Cardiac fibroblast (primary cell): ENCODE data around the gene KRTAP1-1.
"Not testable (repeated sequence)": the region's sequence is repeated elsewhere in the genome, so short reads cannot be mapped to it uniquely, and the experiment has no call there.

Experiments used
- DNase-seq, 2 donors: peaks; one replicate each; pipeline versions ENCODE4 v3.0.0 to v3.0.0-alpha.2; 2010; ENCODE audit warnings: low read depth in 2 of 2
- H3K4me3 ChIP-seq, 2 donors: replicated peaks in 1 of 2; 1 replicate in 1 of 2; 2 replicates in 1 of 2; pipeline ENCODE4 v1.5.1; 2011; ENCODE audit warnings: low read depth in 2 of 2, low read length in 2 of 2, mild to moderate bottlenecking in 2 of 2, moderate library complexity in 1 of 2
- TF ChIP-seq, protein P1 (sequence below): IDR thresholded peaks from one replicate; pipeline ENCODE4 v1.5.1; 2011; ENCODE audit warnings: low read depth, mild to moderate bottlenecking, low read length, inconsistent platforms

KRTAP1-1 gene

DNA sequence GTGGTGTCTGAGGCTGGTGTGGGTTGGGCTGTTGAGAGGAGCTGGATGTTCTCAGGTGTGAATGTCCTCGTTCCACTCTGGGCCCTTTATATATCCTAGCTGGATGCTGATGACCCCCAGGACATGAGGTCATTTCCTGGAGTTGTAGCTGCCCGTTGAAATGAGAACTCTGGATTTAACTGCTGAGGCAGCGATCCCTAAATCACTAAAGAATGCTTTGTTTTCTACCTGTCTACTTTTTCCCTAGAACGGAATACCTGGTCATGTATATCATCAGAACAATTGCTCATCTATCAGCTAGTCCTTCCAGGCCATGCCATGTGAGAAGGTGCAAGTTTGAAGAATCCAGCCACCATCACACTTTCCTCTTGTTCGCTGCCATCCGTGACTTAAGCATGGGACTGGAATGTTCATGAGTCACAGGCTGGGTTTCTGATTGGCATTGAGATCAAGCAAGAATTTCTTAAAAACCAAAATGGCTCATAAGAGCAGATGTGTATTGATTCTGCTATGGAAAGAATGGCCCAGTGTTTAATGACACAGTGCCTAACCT lies 18.9 kb upstream of the KRTAP1-1 start, which contains the start of gene KRTAP2-3:
KRTAP2-3 (minus strand) TSS at position 63 of the 553 bp plus-strand sequence. CDS start 64 bp downstream, outside the sequence.
- peak; percentile 43 to 91 for DNase-seq
- TF ChIP-seq, protein P1, sequence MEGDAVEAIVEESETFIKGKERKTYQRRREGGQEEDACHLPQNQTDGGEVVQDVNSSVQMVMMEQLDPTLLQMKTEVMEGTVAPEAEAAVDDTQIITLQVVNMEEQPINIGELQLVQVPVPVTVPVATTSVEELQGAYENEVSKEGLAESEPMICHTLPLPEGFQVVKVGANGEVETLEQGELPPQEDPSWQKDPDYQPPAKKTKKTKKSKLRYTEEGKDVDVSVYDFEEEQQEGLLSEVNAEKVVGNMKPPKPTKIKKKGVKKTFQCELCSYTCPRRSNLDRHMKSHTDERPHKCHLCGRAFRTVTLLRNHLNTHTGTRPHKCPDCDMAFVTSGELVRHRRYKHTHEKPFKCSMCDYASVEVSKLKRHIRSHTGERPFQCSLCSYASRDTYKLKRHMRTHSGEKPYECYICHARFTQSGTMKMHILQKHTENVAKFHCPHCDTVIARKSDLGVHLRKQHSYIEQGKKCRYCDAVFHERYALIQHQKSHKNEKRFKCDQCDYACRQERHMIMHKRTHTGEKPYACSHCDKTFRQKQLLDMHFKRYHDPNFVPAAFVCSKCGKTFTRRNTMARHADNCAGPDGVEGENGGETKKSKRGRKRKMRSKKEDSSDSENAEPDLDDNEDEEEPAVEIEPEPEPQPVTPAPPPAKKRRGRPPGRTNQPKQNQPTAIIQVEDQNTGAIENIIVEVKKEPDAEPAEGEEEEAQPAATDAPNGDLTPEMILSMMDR, result no peak
- H3K4me3 ChIP-seq, result no peak within 1 kb of the TSS

DNA sequence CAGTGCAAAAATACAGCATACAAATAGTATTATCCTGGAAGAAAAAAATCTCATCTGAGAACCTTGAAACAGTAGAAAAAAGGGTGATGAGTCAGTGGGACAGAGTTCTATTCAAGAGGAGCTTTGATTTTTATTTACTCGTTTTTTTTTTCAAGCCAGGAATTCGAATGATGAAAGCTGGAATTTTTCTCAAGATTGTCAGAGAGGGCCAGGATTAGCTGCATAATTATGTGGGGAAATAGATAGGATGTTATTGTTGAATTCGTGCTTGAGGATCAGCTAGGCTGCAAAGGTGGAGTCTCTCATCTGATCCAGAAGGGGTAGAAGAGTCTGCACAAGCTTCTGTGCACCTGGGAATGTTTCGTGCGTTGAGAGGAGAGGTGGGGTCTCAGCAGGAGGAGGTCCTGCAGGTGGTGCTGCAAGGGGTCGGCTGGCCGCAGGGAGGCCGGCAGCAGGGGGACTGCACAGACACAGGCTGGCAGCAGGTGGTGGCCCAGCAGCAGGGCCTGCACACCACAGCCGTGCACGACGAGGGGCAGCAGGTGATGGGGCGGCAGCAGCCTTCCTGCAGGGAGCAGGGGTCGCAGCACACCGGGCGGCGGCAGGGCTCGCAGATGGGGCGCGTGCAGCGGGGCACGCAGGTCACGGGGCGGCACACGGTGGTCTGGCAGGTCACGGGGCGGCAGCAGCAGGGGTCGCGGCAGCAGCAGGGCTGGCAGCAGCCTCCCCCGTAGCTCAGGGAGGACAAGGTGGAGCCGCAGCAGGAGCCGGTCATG lies 18.2 kb upstream of the KRTAP1-1 start:
- H3K4me3 ChIP-seq, result not testable (repeated sequence)
- DNase-seq, result peak; percentile 29 to 87

DNA sequence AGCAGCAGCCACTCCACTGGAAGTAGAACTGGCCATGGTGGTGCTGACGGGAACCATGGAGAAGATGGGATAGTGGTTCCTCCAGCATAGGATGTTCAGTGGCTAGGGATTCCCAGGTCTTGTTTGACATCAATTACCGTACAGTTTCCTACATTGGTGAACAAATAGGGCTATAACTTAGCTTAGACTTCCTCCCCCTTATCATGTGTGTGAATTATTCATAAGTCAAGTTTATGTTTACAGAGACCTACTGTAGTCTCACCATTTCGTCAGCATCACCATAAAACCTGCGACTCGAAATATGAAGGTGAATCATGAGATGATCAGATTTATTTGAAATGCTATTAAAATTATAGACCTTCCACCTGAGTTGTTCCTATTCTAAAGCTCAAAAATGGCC lies 17.5 kb upstream of the KRTAP1-1 start:
- H3K4me3 ChIP-seq, result no peak overlapping the region
- DNase-seq, result peak in 1 of 2 donors; percentile 31
- TF ChIP-seq, protein P1, result no peak

DNA sequence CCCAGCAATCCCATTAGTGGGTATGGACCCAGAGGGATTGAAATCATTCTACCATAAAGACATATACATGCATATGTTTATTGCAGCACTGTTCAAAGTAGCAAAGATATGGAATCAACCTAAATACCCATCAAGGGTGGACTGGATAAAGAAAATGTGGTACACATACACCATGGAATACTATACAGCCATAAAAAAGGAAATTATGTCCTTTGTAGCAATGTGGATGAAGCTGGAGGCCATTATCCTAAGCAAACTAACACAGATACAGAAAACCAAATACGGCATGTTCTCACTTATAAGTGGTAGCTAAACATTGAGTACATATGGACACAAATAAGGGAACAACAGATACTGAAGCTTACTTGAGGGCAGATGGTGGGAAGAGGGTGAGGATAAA lies 16.3 kb upstream of the KRTAP1-1 start:
- no peak for DNase-seq
- TF ChIP-seq, protein P1, result no peak
- H3K4me3 ChIP-seq, result no peak overlapping the region

DNA sequence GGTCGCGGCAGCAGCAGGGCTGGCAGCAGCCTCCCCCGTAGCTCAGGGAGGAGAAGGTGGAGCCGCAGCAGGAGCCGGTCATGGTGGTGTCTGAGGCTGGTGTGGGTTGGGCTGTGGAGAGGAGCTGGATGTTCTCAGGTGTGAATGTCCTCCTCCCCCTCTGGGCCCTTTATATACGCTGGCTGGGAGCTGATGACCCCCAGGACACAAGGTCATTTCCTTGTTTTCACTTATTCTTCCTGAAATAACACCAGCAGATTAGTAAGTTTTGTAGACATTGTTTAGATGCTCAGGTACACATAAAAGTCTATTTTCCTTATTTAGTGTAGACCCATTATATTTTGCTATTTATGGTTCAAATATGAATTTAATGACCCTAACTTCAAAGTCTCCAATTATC lies 13.9 kb upstream of the KRTAP1-1 start, which contains the start of gene KRTAP2-2:
KRTAP2-2 (minus strand) TSS at position 101 of the 400 bp plus-strand sequence; CDS start at position 82, 19 bp downstream.
- H3K4me3 ChIP-seq, DNase-seq: not testable (repeated sequence)

DNA sequence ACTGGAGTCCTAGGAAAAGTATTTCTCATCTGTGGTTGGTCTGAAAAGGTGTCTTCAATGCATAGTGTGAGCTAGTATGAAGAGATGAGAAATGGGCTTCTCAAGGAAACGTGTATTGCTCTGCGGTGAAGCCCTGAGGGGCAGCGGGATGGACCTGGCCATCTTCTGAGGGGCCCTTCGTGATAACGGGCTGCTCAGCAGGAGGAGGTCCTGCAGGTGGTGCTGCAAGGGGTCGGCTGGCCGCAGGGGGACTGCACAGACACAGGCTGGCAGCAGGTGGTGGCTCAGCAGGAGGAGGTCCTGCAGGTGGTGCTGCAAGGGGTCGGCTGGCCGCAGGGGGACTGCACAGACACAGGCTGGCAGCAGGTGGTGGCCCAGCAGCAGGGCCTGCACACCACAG lies 13.3 kb upstream of the KRTAP1-1 start:
- H3K4me3 ChIP-seq, DNase-seq: not testable (repeated sequence)

DNA sequence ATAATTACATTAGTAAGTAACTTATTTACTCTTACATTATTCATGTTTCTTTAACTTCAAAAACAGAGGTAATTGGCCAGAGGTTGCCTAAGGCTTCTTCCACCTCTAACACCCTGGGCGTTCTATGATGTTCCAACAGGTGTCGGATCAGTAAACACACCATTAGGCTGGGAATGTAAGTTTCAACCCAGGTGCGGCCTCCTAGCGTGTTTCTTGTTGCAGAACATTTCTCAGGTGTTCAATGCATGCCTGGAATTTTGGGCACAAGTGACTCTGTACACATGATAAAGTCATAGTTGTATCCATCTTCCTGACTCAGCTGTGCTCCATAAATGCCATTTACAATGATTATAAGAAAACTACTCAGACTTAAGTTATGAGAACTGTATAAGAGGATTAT lies 12.8 kb upstream of the KRTAP1-1 start:
- H3K4me3 ChIP-seq, result no peak overlapping the region
- no peak for DNase-seq
- TF ChIP-seq, protein P1, result no peak

DNA sequence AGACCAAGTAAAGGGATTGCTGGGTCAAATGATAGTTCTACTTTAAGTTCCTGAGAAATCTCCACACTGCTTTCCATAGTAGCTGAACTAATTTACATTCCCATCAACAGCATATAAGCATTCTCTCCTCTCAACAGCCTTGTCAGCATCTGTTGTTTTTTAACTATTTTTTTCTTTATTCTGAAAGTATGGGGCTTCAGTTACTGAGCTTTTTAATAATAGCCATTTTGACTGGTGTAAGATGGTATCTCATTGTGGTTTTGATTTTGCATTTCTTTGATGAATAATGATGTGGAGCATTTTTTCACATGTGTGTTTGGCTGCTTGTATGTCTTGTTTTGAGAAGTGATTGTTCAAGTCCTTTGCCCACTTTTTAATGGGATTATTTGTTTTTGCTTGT lies 11.3 kb upstream of the KRTAP1-1 start:
- no peak overlapping the region for H3K4me3 ChIP-seq
- TF ChIP-seq, protein P1, result no peak
- DNase-seq, result peak in 1 of 2 donors; percentile 29
